NCI-H1436 treated with DMSO at 0.1 percent for 48 hours (cell line): ENCODE data around the gene KIF25.

Experiments
- DNase-seq: peaks from one replicate; lab custom pipeline; 2025; lab: John Stamatoyannopoulos, UW

The KIF25 gene

GRCh38 chr6:168050881-168051586 lies 53.6 kb downstream of the KIF25 start:
- no peak for DNase-seq

GRCh38 chr6:168051648-168052047 lies 54.2 kb downstream of the KIF25 start:
- DNase-seq, result no peak

GRCh38 chr6:168052291-168052891 lies 54.9 kb downstream of the KIF25 start:
- DNase-seq, result no peak

- no peak for DNase-seq
Measured at GRCh38 chr6:168053086-168053956, 55.9 kb downstream of the KIF25 start.

- DNase-seq, result no peak
Measured at GRCh38 chr6:168053957-168054471, 56.5 kb downstream of the KIF25 start.

- no peak for DNase-seq
Measured at GRCh38 chr6:168054765-168055560, 57.5 kb downstream of the KIF25 start.

- no peak for DNase-seq
Measured at GRCh38 chr6:168055696-168056489, 58.4 kb downstream of the KIF25 start.

GRCh38 chr6:168056892-168057527 lies 59.5 kb downstream of the KIF25 start:
- no peak for DNase-seq

GRCh38 chr6:168057836-168058235 lies 60.4 kb downstream of the KIF25 start:
- no peak for DNase-seq

GRCh38 chr6:168058691-168059551 lies 61.5 kb downstream of the KIF25 start:
- DNase-seq, result no peak

- DNase-seq, result no peak
Measured at GRCh38 chr6:168060521-168060931, 63.1 kb downstream of the KIF25 start.

GRCh38 chr6:168061269-168062210 lies 64.1 kb downstream of the KIF25 start:
- DNase-seq, result peak; percentile 43

- DNase-seq, result no peak
Measured at GRCh38 chr6:168062346-168063289, 65.1 kb downstream of the KIF25 start.

GRCh38 chr6:168063431-168063830 lies 66.0 kb downstream of the KIF25 start:
- no peak for DNase-seq

- no peak for DNase-seq
Measured at GRCh38 chr6:168064226-168064807, 66.8 kb downstream of the KIF25 start.

- DNase-seq, result no peak
Measured at GRCh38 chr6:168067081-168067759, 69.7 kb downstream of the KIF25 start.
